Suprapubic skin (tissue), 4 donors: ENCODE results near the gene TGM3.

Experiments
- EP300 ChIP-seq: sonication (generic); formaldehyde crosslinking; IDR thresholded peaks from one replicate; pipeline ENCODE4 v1.6.1; 2017; ENCODE audit warnings: antibody characterized with exemption
- POLR2A ChIP-seq, 2 donors: fragments of 450-650 bp; IDR thresholded peaks; one replicate each; pipeline ENCODE4 v1.6.1; 2017; ENCODE audit warnings: antibody characterized with exemption in 2 of 2, mild to moderate bottlenecking in 2 of 2, moderate library complexity in 2 of 2
- POLR2AphosphoS5 ChIP-seq, 3 donors: sonication (generic); formaldehyde crosslinking; IDR thresholded peaks; one replicate each; pipeline ENCODE4 v1.6.1; 2017; ENCODE audit warnings: antibody characterized with exemption in 3 of 3
- TF ChIP-seq, protein P1 (sequence below), 2 donors: fragments of 200-600 bp in 1 of 2; fragments of 450-650 bp in 1 of 2; sonication (generic) in 1 of 2; IDR thresholded peaks; one replicate each; pipeline ENCODE4 v1.5.1; 2016 to 2019; ENCODE audit warnings: antibody characterized with exemption in 2 of 2, mild to moderate bottlenecking in 1 of 2, moderate library complexity in 1 of 2

- TF ChIP-seq, protein P1, sequence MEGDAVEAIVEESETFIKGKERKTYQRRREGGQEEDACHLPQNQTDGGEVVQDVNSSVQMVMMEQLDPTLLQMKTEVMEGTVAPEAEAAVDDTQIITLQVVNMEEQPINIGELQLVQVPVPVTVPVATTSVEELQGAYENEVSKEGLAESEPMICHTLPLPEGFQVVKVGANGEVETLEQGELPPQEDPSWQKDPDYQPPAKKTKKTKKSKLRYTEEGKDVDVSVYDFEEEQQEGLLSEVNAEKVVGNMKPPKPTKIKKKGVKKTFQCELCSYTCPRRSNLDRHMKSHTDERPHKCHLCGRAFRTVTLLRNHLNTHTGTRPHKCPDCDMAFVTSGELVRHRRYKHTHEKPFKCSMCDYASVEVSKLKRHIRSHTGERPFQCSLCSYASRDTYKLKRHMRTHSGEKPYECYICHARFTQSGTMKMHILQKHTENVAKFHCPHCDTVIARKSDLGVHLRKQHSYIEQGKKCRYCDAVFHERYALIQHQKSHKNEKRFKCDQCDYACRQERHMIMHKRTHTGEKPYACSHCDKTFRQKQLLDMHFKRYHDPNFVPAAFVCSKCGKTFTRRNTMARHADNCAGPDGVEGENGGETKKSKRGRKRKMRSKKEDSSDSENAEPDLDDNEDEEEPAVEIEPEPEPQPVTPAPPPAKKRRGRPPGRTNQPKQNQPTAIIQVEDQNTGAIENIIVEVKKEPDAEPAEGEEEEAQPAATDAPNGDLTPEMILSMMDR (IDR thresholded peaks at IDR 0.05), result no peak
- TF ChIP-seq POLR2A (IDR thresholded peaks at IDR 0.05) (no peak), POLR2AphosphoS5 (IDR thresholded peaks at IDR 0.05) (no peak), EP300 (no peak)
Observed at GRCh38 chr20:2363587-2363986, 67.8 kb downstream of the TGM3 start.
